HPDE6-E6E7 (cell line): ENCODE data around the gene NT5E.

Experiments used
- DNase-seq: peaks from one replicate; pipeline ENCODE4 v3.0.0; 2011; ENCODE audit warnings: missing footprints; ENCODE audit errors: extremely low spot score

NT5E gene

GRCh38 chr6:85460154-85460920 is 10.5 kb downstream of the NT5E start:
- no peak for DNase-seq

- no peak for DNase-seq
Observed at GRCh38 chr6:85460921-85461797, 11.3 kb downstream of the NT5E start.

- DNase-seq = no peak
Observed at GRCh38 chr6:85461798-85462170, 11.9 kb downstream of the NT5E start.

GRCh38 chr6:85462673-85463072 is 12.8 kb downstream of the NT5E start:
- DNase-seq = no peak

- no peak for DNase-seq
Observed at GRCh38 chr6:85463621-85464259, 13.9 kb downstream of the NT5E start.

- DNase-seq = peak; percentile 69
Observed at GRCh38 chr6:85464260-85464644, 14.4 kb downstream of the NT5E start.

GRCh38 chr6:85464722-85465150 is 14.9 kb downstream of the NT5E start:
- peak; percentile 63 for DNase-seq

GRCh38 chr6:85465762-85466161 is 15.9 kb downstream of the NT5E start:
- DNase-seq = no peak

GRCh38 chr6:85468326-85468725 is 18.4 kb downstream of the NT5E start:
- no peak for DNase-seq

GRCh38 chr6:85469276-85470022 is 19.6 kb downstream of the NT5E start:
- no peak for DNase-seq

GRCh38 chr6:85470023-85470410 is 20.1 kb downstream of the NT5E start:
- DNase-seq = no peak

GRCh38 chr6:85472744-85473143 is 22.9 kb downstream of the NT5E start:
- DNase-seq = no peak

- DNase-seq = no peak
Observed at GRCh38 chr6:85473748-85474147, 23.9 kb downstream of the NT5E start.

- DNase-seq = no peak
Observed at GRCh38 chr6:85476532-85476931, 26.6 kb downstream of the NT5E start.

GRCh38 chr6:85479208-85479607 is 29.3 kb downstream of the NT5E start:
- DNase-seq = no peak

GRCh38 chr6:85482206-85482904 is 32.5 kb downstream of the NT5E start:
- no peak for DNase-seq

- peak; percentile 52 for DNase-seq
Observed at GRCh38 chr6:85482905-85483700, 33.2 kb downstream of the NT5E start.

- no peak for DNase-seq
Observed at GRCh38 chr6:85483846-85484245, 34.0 kb downstream of the NT5E start.

GRCh38 chr6:85484948-85485347 is 35.1 kb downstream of the NT5E start:
- no peak for DNase-seq

- DNase-seq = no peak
Observed at GRCh38 chr6:85490516-85491248, 40.8 kb downstream of the NT5E start.
